Measurements from ENCODE around the gene TGFB2. TPM values are rescaled to one million over a fixed set of nuclear protein-coding genes. Genes with fewer than 3 reads are reported as not detected.

Gene TGFB2
- total RNA-seq, 1 donor from 2014 or later, result not detected

- intact Hi-C loops (cut with micrococcal nuclease), result no loop called here
- H3K9me3 Mint-ChIP-seq, result no peaks in the 10 kb centered on the region
These were observed 140.2 kb downstream of the TGFB2 start for GRCh38 chr1:218485241-218485928.

GRCh38 chr1:218488531-218488930 is 143.4 kb downstream of the TGFB2 start:
- Mint-ChIP-seq H3K9me3 (no peaks in the 10 kb centered on the region), H3K4me3 (no peak overlapping the region), H3K27ac (no peak overlapping the region), H3K36me3 (ENCODE audit: low read depth) (no peaks in the 10 kb centered on the region), H3K4me1 (no peaks in the 10 kb centered on the region), H3K27me3 (no peaks in the 10 kb centered on the region)
- DNase-seq, result no peak
- intact Hi-C loops (cut with micrococcal nuclease), result no loop called here

More at GRCh38 chr1:218485241-218485928, 140.2 kb downstream of the TGFB2 start:
- H3K36me3 Mint-ChIP-seq (ENCODE audit: low read depth), result no peaks in the 10 kb centered on the region
- H3K27ac Mint-ChIP-seq, result no peak overlapping the region
- no peaks in the 10 kb centered on the region for H3K4me1 Mint-ChIP-seq
- DNase-seq, result no peak
- H3K27me3 Mint-ChIP-seq, result no peaks in the 10 kb centered on the region
- no peak overlapping the region for H3K4me3 Mint-ChIP-seq

- H3K4me3 Mint-ChIP-seq, result no peak overlapping the region
- intact Hi-C loops (cut with micrococcal nuclease), result no loop called here
- H3K27me3 Mint-ChIP-seq, result no peaks in the 10 kb centered on the region
- no peak for DNase-seq
- no peaks in the 10 kb centered on the region for H3K9me3 Mint-ChIP-seq
- H3K4me1 Mint-ChIP-seq, result no peaks in the 10 kb centered on the region
- no peak overlapping the region for H3K27ac Mint-ChIP-seq
- no peaks in the 10 kb centered on the region for H3K36me3 Mint-ChIP-seq (ENCODE audit: low read depth)
These were observed 143.8 kb downstream of the TGFB2 start for GRCh38 chr1:218488986-218489385.

GRCh38 chr1:218490406-218490922 is 145.3 kb downstream of the TGFB2 start:
- H3K27me3 Mint-ChIP-seq, result no peaks in the 10 kb centered on the region
- DNase-seq, result no peak
- H3K4me3 Mint-ChIP-seq, result no peak overlapping the region
- intact Hi-C loops (cut with micrococcal nuclease), result no loop called here
- no peaks in the 10 kb centered on the region for H3K4me1 Mint-ChIP-seq
- no peak overlapping the region for H3K27ac Mint-ChIP-seq
- H3K9me3 Mint-ChIP-seq, result no peaks in the 10 kb centered on the region
- H3K36me3 Mint-ChIP-seq (ENCODE audit: low read depth), result no peaks in the 10 kb centered on the region

- Mint-ChIP-seq H3K4me3 (no peak overlapping the region), H3K27me3 (no peaks in the 10 kb centered on the region), H3K27ac (no peak overlapping the region), H3K4me1 (no peaks in the 10 kb centered on the region), H3K9me3 (no peaks in the 10 kb centered on the region), H3K36me3 (ENCODE audit: low read depth) (no peaks in the 10 kb centered on the region)
- intact Hi-C loops (cut with micrococcal nuclease), result no loop called here
- DNase-seq, result no peak
These were observed 147.7 kb downstream of the TGFB2 start for GRCh38 chr1:218492874-218493273.

- no peaks in the 10 kb centered on the region for H3K36me3 Mint-ChIP-seq (ENCODE audit: low read depth)
- H3K4me3 Mint-ChIP-seq, result no peak overlapping the region
- no peak for DNase-seq
- H3K27ac Mint-ChIP-seq, result no peak overlapping the region
- no peaks in the 10 kb centered on the region for H3K4me1 Mint-ChIP-seq
- intact Hi-C loops (cut with micrococcal nuclease), result no loop called here
- no peaks in the 10 kb centered on the region for H3K27me3 Mint-ChIP-seq
- no peaks in the 10 kb centered on the region for H3K9me3 Mint-ChIP-seq
These were observed 148.8 kb downstream of the TGFB2 start for GRCh38 chr1:218493986-218494385.

Other genes starting within 250 kb of the TGFB2 start
- gene RRP15, start 60.0 kb upstream of the TGFB2 start, total RNA-seq, result 41.0 and 44.7 TPM in 2 replicates

Data from activated CD4-positive, alpha-beta T cell treated with anti-CD3 and anti-CD28 coated beads, Interleukin-2, amount 10 ng/mL, durations not matched to agents 24 days and 14 days (primary cell).